IMR-90 (cell line): ENCODE data around the gene ATP6V1G1.

Experiments used
- FOS ChIP-seq: fragments of 150-350 bp; IDR thresholded peaks from 2 replicates; pipeline ENCODE4 v1.6.1; 2016; ENCODE audit warnings: low read depth, low read length
- TF ChIP-seq, protein P1 (sequence below): conservative IDR thresholded peaks from 2 replicates; pipeline ENCODE4 v1.5.1; 2012; ENCODE audit warnings: mild to moderate bottlenecking, low read depth, low read length, improper control_type of control experiment

DNA sequence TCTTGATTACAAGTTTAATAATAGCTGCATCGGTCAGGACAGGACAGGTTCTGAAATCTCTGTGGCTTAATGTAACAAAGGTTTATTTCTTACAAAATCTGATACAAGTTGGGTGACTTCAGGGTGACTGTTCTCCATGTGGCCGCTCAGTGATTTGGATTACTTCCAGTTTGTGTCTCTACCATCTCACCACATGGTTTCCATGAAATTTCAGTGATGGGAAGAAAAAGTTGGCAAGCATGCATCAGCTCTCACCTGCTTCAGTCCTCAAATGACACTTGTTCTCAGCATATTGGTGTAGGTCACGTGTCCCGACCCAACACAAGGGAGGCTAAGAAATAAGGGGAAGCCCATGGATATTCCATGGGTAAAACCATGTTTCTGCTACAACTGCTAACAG, 15.7 kb downstream of the ATP6V1G1 start:
- no peak for TF ChIP-seq FOS
- TF ChIP-seq, protein P1, sequence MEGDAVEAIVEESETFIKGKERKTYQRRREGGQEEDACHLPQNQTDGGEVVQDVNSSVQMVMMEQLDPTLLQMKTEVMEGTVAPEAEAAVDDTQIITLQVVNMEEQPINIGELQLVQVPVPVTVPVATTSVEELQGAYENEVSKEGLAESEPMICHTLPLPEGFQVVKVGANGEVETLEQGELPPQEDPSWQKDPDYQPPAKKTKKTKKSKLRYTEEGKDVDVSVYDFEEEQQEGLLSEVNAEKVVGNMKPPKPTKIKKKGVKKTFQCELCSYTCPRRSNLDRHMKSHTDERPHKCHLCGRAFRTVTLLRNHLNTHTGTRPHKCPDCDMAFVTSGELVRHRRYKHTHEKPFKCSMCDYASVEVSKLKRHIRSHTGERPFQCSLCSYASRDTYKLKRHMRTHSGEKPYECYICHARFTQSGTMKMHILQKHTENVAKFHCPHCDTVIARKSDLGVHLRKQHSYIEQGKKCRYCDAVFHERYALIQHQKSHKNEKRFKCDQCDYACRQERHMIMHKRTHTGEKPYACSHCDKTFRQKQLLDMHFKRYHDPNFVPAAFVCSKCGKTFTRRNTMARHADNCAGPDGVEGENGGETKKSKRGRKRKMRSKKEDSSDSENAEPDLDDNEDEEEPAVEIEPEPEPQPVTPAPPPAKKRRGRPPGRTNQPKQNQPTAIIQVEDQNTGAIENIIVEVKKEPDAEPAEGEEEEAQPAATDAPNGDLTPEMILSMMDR: no peak
